ENCODE results near the gene TRAF1. TPM values are rescaled to one million over a fixed set of nuclear protein-coding genes. Genes with fewer than 3 reads are reported as not detected.

TRAF1 gene
- total and polyA plus RNA-seq, 4 donors: 0.38 to 2.6 (median 0.71) TPM

DNA sequence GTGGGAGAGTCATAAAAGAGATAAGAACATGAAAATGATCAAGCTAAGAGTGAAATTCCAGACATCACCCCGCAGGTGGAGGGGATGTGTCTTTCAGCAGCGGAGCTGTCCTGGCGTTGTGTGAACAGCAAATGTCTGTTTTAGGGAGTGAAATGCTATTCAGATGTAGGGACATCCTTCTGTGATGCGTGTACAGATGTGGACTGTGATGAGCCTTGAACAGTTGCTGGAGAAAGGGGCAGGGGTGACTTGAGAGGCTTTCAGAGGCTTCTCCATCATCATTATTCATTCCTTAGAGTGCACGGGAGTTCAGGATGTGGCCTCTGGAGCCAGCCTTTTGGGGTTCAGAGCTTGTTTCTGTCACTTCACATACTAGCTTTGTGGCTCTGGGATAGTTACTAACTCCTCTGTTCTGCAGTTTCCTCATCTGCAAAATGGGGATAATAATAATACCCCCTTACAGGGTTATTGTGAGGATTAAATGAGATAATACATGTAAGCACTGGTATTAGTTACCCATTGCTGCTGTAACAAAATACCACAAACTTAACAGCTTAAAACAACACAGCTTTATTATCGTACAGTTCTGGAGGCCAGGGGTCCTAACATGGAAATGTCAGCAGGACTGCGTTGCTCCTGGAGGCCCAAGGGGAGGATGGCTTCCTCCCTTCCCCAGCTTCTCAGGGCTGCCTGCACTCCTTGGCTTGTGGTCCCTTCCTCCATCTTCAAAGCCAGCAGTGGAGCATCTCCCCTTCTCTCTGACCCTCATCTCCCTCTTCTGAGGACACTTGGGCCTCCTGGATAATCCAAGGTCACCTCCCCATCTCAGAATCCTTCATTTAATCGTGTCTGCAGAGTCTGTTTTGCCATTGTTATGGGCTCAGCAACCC, 9.4 kb downstream of the TRAF1 start:
- no peak for DNase-seq (ENCODE audit: low spot score)
- H3K36me3 ChIP-seq (ENCODE audit: control insufficient read depth in 4 of 4, insufficient read depth in 3 of 4, low read depth in 1 of 4, low read length in 3 of 4): no peaks in the 10 kb centered on the region
- peaks cover 0 to 10% (median 0%) of the 10 kb centered on the region in 4 donors for H3K4me1 ChIP-seq (ENCODE audit: control insufficient read depth in 4 of 4, insufficient read depth in 4 of 4, low read length in 3 of 4)
- H3K4me3 ChIP-seq (ENCODE audit: low read depth in 1 of 3, low read length in 3 of 3): no peak overlapping the region
- no peaks in the 10 kb centered on the region for H3K27me3 ChIP-seq (ENCODE audit: control insufficient read depth in 4 of 4, insufficient read depth in 4 of 4, low read length in 3 of 4)
- no peak overlapping the region for H3K9ac ChIP-seq (ENCODE audit: low read depth in 1 of 2, low read length in 2 of 2)
- no peaks in the 10 kb centered on the region for H3K9me3 ChIP-seq (ENCODE audit: control insufficient read depth in 4 of 4, low read length in 3 of 4)
- H3K27ac ChIP-seq (ENCODE audit: low read depth in 1 of 2, low read length in 2 of 2): peak overlapping the region in 1 of 2 donors; percentile 5
- TF ChIP-seq TAF1 (conservative IDR thresholded peaks at IDR 0.05): no peak
- TF ChIP-seq, protein P1, sequence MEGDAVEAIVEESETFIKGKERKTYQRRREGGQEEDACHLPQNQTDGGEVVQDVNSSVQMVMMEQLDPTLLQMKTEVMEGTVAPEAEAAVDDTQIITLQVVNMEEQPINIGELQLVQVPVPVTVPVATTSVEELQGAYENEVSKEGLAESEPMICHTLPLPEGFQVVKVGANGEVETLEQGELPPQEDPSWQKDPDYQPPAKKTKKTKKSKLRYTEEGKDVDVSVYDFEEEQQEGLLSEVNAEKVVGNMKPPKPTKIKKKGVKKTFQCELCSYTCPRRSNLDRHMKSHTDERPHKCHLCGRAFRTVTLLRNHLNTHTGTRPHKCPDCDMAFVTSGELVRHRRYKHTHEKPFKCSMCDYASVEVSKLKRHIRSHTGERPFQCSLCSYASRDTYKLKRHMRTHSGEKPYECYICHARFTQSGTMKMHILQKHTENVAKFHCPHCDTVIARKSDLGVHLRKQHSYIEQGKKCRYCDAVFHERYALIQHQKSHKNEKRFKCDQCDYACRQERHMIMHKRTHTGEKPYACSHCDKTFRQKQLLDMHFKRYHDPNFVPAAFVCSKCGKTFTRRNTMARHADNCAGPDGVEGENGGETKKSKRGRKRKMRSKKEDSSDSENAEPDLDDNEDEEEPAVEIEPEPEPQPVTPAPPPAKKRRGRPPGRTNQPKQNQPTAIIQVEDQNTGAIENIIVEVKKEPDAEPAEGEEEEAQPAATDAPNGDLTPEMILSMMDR (IDR thresholded peaks at IDR 0.05; ENCODE audit: low read depth, low read length, missing input control): no peak
- TF ChIP-seq YY1 (IDR thresholded peaks at IDR 0.05): no peak
- TF ChIP-seq HNF4A (conservative IDR thresholded peaks at IDR 0.05): no peak
- TF ChIP-seq HNF4G (IDR thresholded peaks at IDR 0.05): no peak
- no peak for TF ChIP-seq GABPA (IDR thresholded peaks at IDR 0.05 in 1 of 2, conservative IDR thresholded peaks at IDR 0.05 in 1 of 2)
- no peak for TF ChIP-seq RAD21 (IDR thresholded peaks at IDR 0.05)
- no peak for TF ChIP-seq JUND (IDR thresholded peaks at IDR 0.05)
- no peak for TF ChIP-seq FOXA1 (IDR thresholded peaks at IDR 0.05)
- TF ChIP-seq, protein P2, sequence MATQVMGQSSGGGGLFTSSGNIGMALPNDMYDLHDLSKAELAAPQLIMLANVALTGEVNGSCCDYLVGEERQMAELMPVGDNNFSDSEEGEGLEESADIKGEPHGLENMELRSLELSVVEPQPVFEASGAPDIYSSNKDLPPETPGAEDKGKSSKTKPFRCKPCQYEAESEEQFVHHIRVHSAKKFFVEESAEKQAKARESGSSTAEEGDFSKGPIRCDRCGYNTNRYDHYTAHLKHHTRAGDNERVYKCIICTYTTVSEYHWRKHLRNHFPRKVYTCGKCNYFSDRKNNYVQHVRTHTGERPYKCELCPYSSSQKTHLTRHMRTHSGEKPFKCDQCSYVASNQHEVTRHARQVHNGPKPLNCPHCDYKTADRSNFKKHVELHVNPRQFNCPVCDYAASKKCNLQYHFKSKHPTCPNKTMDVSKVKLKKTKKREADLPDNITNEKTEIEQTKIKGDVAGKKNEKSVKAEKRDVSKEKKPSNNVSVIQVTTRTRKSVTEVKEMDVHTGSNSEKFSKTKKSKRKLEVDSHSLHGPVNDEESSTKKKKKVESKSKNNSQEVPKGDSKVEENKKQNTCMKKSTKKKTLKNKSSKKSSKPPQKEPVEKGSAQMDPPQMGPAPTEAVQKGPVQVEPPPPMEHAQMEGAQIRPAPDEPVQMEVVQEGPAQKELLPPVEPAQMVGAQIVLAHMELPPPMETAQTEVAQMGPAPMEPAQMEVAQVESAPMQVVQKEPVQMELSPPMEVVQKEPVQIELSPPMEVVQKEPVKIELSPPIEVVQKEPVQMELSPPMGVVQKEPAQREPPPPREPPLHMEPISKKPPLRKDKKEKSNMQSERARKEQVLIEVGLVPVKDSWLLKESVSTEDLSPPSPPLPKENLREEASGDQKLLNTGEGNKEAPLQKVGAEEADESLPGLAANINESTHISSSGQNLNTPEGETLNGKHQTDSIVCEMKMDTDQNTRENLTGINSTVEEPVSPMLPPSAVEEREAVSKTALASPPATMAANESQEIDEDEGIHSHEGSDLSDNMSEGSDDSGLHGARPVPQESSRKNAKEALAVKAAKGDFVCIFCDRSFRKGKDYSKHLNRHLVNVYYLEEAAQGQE (IDR thresholded peaks at IDR 0.05): no peak
- TF ChIP-seq, protein P3, sequence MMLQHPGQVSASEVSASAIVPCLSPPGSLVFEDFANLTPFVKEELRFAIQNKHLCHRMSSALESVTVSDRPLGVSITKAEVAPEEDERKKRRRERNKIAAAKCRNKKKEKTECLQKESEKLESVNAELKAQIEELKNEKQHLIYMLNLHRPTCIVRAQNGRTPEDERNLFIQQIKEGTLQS (IDR thresholded peaks at IDR 0.05): no peak
- no peak for TF ChIP-seq FOXA2 (IDR thresholded peaks at IDR 0.05)
- TF ChIP-seq NR2F2 (IDR thresholded peaks at IDR 0.05): no peak
- TF ChIP-seq, protein P4, sequence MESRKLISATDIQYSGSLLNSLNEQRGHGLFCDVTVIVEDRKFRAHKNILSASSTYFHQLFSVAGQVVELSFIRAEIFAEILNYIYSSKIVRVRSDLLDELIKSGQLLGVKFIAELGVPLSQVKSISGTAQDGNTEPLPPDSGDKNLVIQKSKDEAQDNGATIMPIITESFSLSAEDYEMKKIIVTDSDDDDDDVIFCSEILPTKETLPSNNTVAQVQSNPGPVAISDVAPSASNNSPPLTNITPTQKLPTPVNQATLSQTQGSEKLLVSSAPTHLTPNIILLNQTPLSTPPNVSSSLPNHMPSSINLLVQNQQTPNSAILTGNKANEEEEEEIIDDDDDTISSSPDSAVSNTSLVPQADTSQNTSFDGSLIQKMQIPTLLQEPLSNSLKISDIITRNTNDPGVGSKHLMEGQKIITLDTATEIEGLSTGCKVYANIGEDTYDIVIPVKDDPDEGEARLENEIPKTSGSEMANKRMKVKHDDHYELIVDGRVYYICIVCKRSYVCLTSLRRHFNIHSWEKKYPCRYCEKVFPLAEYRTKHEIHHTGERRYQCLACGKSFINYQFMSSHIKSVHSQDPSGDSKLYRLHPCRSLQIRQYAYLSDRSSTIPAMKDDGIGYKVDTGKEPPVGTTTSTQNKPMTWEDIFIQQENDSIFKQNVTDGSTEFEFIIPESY (IDR thresholded peaks at IDR 0.05): no peak
- TF ChIP-seq EGR1 (IDR thresholded peaks at IDR 0.05; ENCODE audit: low read depth in 2 of 2): no peak
- TF ChIP-seq RXRA (IDR thresholded peaks at IDR 0.05): no peak
- TF ChIP-seq, protein P5, sequence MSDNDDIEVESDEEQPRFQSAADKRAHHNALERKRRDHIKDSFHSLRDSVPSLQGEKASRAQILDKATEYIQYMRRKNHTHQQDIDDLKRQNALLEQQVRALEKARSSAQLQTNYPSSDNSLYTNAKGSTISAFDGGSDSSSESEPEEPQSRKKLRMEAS (IDR thresholded peaks at IDR 0.05): no peak
- WGBS: 95% methylated on average over 8 of the region's 8 CpGs

Data from liver (tissue), 9 donors.